GM12878 (cell line): ENCODE results near the gene ANKRD42. TPM values are rescaled to one million over a fixed set of nuclear protein-coding genes. Genes with fewer than 3 reads are reported as not detected.

Source experiments
- ATAC-seq: fragments of 200-7000 bp; cut with Tn5 transposase; 3 replicates; pipeline ENCODE4 v1.9.1; 2020; ENCODE audit warnings: mild to moderate bottlenecking, moderate library complexity
- BruUV-seq: library from RNA; stranded (reverse); fragments of 400-500 nt; replicated peaks from 2 replicates; lab custom pipeline; 2021; lab: Mats Ljungman, UMichigan
- CTCF ChIA-PET: fragments of 300-600 bp; sonication (Branson Sonifier 250); formaldehyde crosslinking; extraction: SDS; loops from one replicate; lab custom pipeline; 2021; ENCODE audit warnings: inconsistent platforms; lab: Yijun Ruan, JAX
- POLR2A ChIA-PET: fragments of 350-600 bp; formaldehyde crosslinking; extraction: SDS; loops from one replicate; lab custom pipeline; 2021; ENCODE audit warnings: inconsistent platforms; lab: Charles Lee
- RAD21 ChIA-PET: fragments of 300-600 bp; sonication (Branson Sonifier 250); formaldehyde crosslinking; loops from one replicate; lab custom pipeline; 2023; ENCODE audit warnings: antibody characterized with exemption; ENCODE audit not compliant: unreplicated experiment; lab: Charles Lee
- SMC1A ChIA-PET: fragments of 300-600 bp; sonication (Branson Sonifier 250); formaldehyde crosslinking; loops from one replicate; lab custom pipeline; 2023; ENCODE audit not compliant: unreplicated experiment, uncharacterized antibody; lab: Charles Lee
- DNase-seq: peaks from one replicate; pipeline ENCODE4 v3.0.0-alpha.2; 2011; ENCODE audit warnings: low read depth, low spot score
- FAIRE-seq: peaks from 3 replicates; lab custom pipeline; 2011; peaks lifted over from hg19 to GRCh38; lab: Jason Lieb, UNC
- H2AFZ ChIP-seq: 2 replicates; pipeline ENCODE4 v1.6.0; 2011; ENCODE audit warnings: low read depth, low read length, control low read depth; ENCODE audit not compliant: control insufficient read depth
- H3K27ac ChIP-seq: 2 replicates; pipeline ENCODE4 v1.5.1; 2011; ENCODE audit warnings: control low read depth; ENCODE audit not compliant: control insufficient read depth, insufficient read depth
- H3K27me3 ChIP-seq, 2 experiments: replicated peaks in 1 of 2; 2 replicates each; pipeline versions ENCODE4 v1.6.0 to v1.6.1; 2011; ENCODE audit warnings: low read length in 1 of 2; ENCODE audit not compliant: control insufficient read depth in 2 of 2, insufficient read depth in 2 of 2
- H3K36me3 ChIP-seq, 2 experiments: 2 replicates each; pipeline ENCODE4 v1.5.1; 2011; ENCODE audit warnings: low read length in 1 of 2; ENCODE audit not compliant: control insufficient read depth in 2 of 2, insufficient read depth in 2 of 2
- H3K4me1 ChIP-seq: 2 replicates; pipeline ENCODE4 v1.6.1; 2011; ENCODE audit warnings: mild to moderate bottlenecking, low read length, moderate library complexity, mixed read lengths; ENCODE audit not compliant: control insufficient read depth, insufficient read depth
- H3K4me2 ChIP-seq: 2 replicates; pipeline ENCODE4 v1.6.0; 2011; ENCODE audit warnings: control low read depth; ENCODE audit not compliant: control insufficient read depth, insufficient read depth
- H3K4me3 ChIP-seq: fragments of 200-600 bp; sonication (generic); 2 replicates; pipeline ENCODE4 v1.5.1; 2016
- H3K79me2 ChIP-seq: 2 replicates; pipeline ENCODE4 v1.6.0; 2011; ENCODE audit warnings: low read length; ENCODE audit not compliant: control insufficient read depth, insufficient read depth
- H3K9ac ChIP-seq: 2 replicates; pipeline ENCODE4 v1.8.0; 2011; ENCODE audit warnings: low read length, control low read depth, mixed read lengths; ENCODE audit not compliant: control insufficient read depth, insufficient read depth
- H3K9me3 ChIP-seq: replicated peaks from 3 replicates; pipeline ENCODE4 v1.5.1; 2011; ENCODE audit warnings: mild to moderate bottlenecking, low read length; ENCODE audit not compliant: control insufficient read depth, insufficient read depth
- H4K20me1 ChIP-seq: 2 replicates; pipeline ENCODE4 v1.6.0; 2011; ENCODE audit not compliant: control insufficient read depth, insufficient read depth
- ATF2 ChIP-seq: IDR thresholded peaks from 2 replicates; pipeline ENCODE4 v1.6.1; 2012; ENCODE audit warnings: low read length, inconsistent platforms
- PKNOX1 ChIP-seq: fragments of 450-650 bp; IDR thresholded peaks from 2 replicates; pipeline ENCODE4 v1.6.1; 2016; ENCODE audit warnings: mild to moderate bottlenecking
- ZNF592 ChIP-seq: fragments of 450-650 bp; IDR thresholded peaks from 2 replicates; pipeline ENCODE4 v1.6.1; 2017; ENCODE audit warnings: mild to moderate bottlenecking, moderate library complexity
- WGBS: methylation state at CpG from one replicate; pipeline ENCODE4 v1.1.6; 2016; ENCODE audit warnings: low lambda C conversion rate; ENCODE audit not compliant: insufficient replicate concordance, insufficient coverage; ENCODE audit errors: missing lambda C conversion rate; 5-methylcytosine and 5-hydroxymethylcytosine counted together
- in situ Hi-C: fragments of 300-500 bp; cut with MboI; formaldehyde crosslinking; loops from 9 replicates; pipeline ENCODE4 v1.14.3; 2018; ENCODE audit warnings: mixed read lengths
- intact Hi-C: fragments of 100-400 bp; cut with micrococcal nuclease; formaldehyde crosslinking; loops from one replicate; pipeline ENCODE4 v1.14.2; 2022; ENCODE audit not compliant: unreplicated experiment
- polyA plus RNA-seq, 11 experiments: library from polyadenylated mRNA; depleted of rRNA in 4 of 11; unstranded in 6 of 11; stranded (reverse) in 5 of 11; fragments of >200 nt; fragmentation: Nextera tagmentation in 4 of 11; fragmentation: Illumina TruSeq in 1 of 11; extraction: Ambion mirVana in 4 of 11; extraction: Trizol in 1 of 11; gene quantifications; 1 replicate in 1 of 11; 2 replicates in 10 of 11; pipeline versions ENCODE4 v1.2.1 to v1.2.3, GENCODE V29; 2011 to 2016; ENCODE audit warnings: inconsistent platforms in 2 of 11, missing spikeins in 2 of 11, low read depth in 1 of 11
- total RNA-seq, 4 experiments: library from RNA; depleted of rRNA in 3 of 4; stranded (reverse); fragments of >200 nt in 3 of 4; fragmentation: Illumina TruSeq in 1 of 4; extraction: Trizol in 1 of 4; gene quantifications; 2 replicates each; pipeline versions ENCODE4 v1.2.1 to v1.2.3, GENCODE V29; 2013 to 2021

The ANKRD42 gene
- total and polyA plus RNA-seq, 10 of the 15 experiments (the other 5 are each of a cell fraction or from before 2014, with no cell fraction given): 0.68 to 3.2 (median 2.0) TPM

GRCh38 chr11:83293457-83293774 is 99.9 kb downstream of the ANKRD42 start:
- FAIRE-seq (no peak), DNase-seq (no peak)
- Histone ChIP-seq H3K27ac (no peak overlapping the region), H4K20me1 (no peaks in the 10 kb centered on the region), H3K27me3 (no peaks in the 10 kb centered on the region), H3K4me2 (no peak overlapping the region), H3K4me1 (peaks cover 12% of the 10 kb centered on the region; the same call in 1 of the 2 replicates), H2AFZ (no peak overlapping the region)
- ChIA-PET RAD21 (interaction anchor here (0.6 to 5.7 kb wide), 10 partner anchors 10 to 525 kb away, joined by 3 to 35 read pairs (median 4); no protein-coding TSS in a partner anchor), CTCF (interaction anchor here (0.7 to 7.3 kb wide), 35 partner anchors 9 to 576 kb away, joined by 3 to 61 read pairs (median 4); no protein-coding TSS in a partner anchor)
- in situ Hi-C loops (no loop called here), intact Hi-C loops (loop anchor here (1.0 to 2.0 kb wide), 3 partner anchors 378 to 523 kb away; no protein-coding TSS in a partner anchor)
- no peak for TF ChIP-seq ATF2
- no peak for TF ChIP-seq PKNOX1
- no peak for TF ChIP-seq ZNF592
- TF ChIP-seq, all 136 proteins: peak for 0
- WGBS: 50% methylated on average over 4 of the region's 4 CpGs
- Histone ChIP-seq H3K79me2 (no peaks in the 10 kb centered on the region), H3K9ac (no peak overlapping the region), H3K4me3 (no peak overlapping the region), H3K9me3 (no peaks in the 10 kb centered on the region), H3K36me3 (no peaks in the 10 kb centered on the region)
- ChIA-PET SMC1A (interaction anchor here (0.9 to 2.5 kb wide), 14 partner anchors 9 to 526 kb away, joined by 3 to 24 read pairs (median 6); no protein-coding TSS in a partner anchor), POLR2A (interaction anchor here (0.5 kb wide), 1 partner anchor 50 kb away, joined by 3 read pairs; no protein-coding TSS in a partner anchor)
- no TSS peak for BruUV-seq
- no peak for ATAC-seq
